Measurements from ENCODE around the gene PTPRN2.
"Not testable (repeated sequence)": the region's sequence is repeated elsewhere in the genome, so short reads cannot be mapped to it uniquely, and the experiment has no call there.

Gene PTPRN2

DNA sequence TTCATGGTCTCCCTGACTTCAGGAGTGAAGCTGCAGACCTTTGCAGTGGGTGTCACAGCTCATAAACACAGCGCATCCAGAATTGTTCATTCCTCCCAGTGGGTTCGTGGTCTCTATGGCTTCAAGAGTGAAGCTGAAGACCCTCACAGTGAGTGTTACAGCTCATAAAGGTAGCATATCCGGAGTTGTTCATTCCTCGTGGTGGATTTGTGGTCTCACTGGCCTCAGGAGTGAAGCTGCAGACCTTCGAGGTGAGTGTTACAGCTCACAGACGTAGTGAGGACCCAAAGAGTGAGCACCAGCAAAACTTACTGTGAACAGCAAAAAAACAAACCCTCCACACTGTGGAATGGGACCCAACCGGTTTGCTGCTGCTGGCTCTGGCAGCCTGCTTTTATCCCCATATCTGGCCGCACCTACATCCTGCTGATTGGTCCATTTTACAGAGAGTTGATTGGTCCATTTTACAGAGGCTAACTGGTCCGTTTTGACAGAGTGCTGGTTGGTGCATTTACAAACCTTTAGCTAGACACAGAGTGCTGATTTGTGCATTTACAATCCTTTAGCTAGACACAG, 308.8 kb downstream of the PTPRN2 start:
- DNase-seq (ENCODE audit: low read depth) = no peak

DNA sequence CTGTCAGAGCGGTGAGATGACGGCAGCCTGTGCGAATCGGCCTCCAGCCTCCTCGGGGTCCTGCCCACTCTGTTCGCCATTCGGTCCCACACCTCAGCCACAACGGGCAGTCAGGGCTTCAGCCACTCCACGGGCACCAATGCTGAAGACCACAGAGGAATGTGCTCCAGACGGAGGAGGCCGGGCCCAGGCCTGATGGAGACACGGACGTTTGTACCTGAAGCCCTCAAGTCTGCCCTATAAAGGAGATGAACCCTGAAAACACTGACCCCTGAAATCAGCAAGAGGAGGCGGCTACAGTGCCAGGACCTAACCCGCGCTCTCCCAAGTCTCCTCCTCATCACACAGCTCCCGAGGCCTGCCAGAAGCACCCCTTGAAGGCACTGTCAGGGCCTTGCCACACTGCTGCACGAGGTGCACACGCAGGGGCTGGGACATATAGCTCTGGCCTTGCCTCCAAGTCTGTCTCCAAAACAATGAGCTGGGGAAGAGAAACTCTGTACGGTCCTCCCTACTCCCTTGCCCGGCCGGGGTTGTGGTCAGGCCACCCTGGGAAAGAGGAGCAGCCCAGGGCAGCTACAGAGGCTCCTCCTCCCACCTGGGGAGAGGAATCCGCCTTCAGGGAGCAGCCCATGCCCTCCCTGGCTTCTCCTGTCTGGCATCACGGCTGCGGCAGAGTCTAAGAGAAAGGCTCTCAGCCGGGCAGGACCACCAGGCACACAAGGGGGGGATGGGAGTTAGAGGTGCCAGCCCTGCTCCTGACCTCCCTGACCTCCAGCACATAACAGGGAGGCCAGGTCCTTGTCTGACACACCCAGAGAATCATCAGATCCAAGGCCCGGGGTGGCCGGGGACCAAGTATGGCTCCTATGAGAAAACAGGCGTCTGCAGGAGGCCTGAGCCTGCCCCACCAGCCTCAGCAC, 310.1 kb downstream of the PTPRN2 start:
- no peak for DNase-seq (ENCODE audit: low read depth)

DNA sequence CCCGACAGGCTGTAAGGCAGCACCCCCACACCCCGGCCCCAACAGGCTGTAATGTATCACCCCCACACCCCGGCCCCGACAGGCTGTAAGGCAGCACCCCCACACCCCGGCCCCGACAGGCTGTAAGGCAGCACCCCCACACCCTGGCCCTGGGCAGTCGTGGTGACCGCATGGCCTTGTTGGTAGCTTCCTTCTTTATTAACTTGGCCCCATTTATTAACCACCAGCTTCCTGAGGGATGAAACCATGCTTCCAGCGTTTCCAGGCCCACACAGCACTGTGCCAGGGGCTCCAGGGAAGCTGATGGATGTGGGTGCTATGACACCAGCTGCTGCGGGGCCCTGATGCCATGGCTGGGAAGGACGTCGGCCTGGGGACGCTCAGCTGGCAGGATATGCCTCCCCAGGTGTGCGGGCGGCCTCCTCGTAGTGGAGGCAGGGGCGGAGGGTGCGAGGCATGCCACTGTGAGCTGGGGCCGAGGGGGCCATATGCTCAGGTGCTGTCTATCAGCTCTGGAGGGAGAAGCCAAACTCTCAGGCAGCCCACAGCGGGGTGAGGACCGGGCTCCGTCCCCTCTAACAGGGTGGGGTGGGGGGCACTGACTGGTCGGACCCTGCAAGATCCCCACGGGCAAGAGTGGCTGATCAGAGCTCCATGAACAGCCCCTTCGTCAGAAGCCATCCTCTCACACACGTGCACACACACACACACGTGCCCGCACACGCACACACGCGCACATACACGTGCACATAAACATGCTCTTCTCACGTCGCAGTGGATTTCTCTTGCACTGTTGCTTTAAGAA, 311.0 kb downstream of the PTPRN2 start:
- no peak for DNase-seq (ENCODE audit: low read depth)

DNA sequence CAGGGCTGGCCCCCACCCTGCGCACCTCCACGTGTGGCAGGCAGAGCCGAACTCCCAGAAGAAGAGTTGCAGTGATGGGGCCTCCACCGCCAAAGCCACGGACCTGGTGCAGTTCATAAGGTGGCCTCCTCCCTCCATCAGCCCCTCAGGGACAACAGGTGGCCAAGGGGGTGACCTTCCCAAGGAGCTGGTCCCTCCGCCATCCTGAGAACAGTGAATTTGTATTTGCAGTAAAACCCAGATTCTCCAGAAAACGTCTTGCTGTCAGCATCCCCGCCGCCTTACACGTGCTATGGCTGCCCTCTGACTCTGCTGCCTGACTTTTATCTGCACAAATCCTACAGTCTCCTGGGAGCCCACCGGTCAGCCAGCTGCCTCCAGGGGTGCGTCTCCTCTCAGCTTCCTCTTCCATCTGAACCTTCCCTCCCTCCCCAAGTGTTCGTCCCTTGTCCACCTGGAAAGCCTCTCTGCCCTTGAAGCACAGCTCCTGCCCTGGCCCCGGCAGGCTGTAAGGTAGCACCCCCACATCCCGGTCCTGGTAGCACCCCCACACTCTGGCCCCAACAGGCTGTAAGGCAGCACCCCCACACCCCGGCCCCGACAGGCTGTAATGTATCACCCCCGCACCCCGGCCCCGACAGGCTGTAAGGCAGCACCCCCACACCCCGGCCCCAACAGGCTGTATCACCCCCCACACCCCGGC, 311.8 kb downstream of the PTPRN2 start:
- no peak for DNase-seq (ENCODE audit: low read depth)

DNA sequence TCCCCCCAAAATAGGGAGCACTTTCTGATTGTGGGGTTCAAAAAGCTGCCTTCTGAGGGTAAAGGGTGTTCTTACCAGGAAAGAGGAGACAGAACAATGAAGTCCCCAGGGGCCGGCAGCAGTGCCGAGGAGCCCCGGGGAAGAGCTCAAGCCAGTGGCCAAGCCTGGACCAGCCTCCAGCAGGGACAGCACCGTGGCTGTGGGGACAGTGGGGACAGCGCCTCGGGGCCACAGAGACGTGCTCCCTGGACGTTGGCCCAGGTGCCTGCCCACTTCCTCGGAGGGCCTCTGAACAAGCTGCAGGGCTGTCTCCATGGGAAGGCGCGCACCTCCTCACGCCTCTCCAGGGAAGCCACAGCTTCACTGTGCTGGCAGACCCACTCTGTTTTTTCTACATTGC, 312.6 kb downstream of the PTPRN2 start:
- no peak for DNase-seq (ENCODE audit: low read depth)

DNA sequence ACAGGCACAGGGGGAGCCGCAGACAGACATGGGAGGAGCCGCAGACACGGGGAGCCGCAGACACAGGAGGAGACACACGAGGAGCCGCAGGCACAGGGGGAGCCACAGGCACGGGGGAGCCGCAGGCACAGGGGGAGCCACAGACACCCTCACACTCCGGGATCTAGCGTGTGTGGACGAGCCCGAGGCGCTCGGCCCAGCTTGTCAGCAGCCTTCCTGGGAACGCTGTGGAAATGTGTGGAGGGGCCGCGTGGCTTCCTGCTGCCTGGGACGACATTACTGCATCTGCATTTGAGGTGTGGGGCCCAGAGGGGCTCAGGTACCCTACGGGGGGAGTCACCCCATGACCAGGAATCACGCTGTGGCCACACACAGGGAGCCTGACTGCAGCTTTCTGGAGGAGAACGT, 313.2 kb downstream of the PTPRN2 start:
- DNase-seq (ENCODE audit: low read depth) = no peak

DNA sequence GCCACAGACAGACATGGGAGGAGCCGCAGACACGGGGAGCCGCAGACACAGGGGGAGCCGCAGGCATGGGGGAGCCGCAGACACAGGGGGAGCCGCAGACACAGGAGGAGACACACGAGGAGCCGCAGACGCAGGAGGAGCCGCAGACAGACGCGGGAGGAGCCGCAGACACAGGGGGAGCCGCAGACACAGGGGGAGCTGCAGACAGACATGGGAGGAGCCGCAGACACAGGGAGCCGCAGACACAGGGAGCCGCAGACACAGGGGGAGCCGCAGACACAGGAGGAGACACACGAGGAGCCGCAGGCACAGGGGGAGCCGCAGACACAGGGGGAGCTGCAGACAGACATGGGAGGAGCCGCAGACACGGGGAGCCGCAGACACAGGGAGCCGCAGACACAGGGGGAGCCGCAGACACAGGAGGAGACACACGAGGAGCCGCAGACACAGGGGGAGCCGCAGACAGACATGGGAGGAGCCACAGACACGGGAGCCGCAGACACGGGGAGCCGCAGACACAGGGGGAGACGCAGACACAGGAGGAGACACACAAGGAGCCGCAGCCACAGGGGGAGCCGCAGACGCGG, 313.8 kb downstream of the PTPRN2 start:
- DNase-seq (ENCODE audit: low read depth) = not testable (repeated sequence)

DNA sequence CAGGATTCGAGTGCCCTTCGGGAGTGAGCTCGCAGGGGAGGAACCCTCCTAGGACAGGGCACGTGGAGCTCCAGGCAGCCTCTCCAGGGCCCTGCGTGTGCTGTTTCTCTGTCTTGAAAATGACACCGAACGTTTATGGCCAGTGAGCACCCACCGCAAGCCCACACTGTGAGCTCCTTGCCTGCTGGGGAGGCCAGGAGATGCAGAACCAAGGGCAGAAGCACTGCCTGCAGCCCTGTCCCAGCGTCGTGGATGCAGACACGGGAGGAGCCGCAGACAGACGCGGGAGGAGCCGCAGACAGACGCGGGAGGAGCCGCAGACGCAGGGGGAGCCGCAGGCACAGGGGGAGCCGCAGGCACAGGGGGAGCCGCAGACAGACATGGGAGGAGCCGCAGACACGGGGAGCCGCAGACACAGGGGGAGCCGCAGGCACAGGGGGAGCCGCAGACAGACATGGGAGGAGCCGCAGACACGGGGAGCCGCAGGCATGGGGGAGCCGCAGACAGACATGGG, 314.4 kb downstream of the PTPRN2 start:
- DNase-seq (ENCODE audit: low read depth) = no peak

DNA sequence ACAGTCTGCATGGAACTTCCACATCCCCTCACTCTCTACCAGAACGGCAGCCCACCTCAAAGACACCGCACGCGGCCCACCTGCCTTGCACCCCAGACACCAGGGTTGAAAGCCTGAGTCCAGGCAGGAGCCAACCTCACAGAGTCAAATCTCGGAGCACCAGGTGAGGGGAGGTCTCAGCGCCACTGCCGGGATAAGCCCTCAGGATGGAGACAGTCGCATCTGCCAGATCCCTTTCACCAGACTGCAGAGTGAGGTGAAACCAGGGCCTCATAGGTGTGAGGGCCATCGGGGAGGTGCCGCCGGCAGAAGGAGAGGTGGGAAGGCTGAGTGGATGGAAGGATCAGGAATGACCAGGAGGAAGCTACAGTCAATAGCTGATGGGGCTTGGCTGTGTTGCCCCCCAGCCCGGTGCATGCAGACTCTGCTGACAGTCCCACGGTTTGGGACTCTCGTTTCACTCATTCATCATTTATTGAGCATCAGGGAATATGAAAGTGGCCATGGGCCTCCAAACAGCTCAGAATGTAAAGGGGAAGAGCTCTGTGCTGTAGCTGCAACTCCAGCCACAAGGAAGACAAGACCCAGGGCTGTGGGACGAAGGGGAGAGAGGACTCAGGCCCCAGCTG, 315.0 kb downstream of the PTPRN2 start:
- DNase-seq (ENCODE audit: low read depth) = no peak

DNA sequence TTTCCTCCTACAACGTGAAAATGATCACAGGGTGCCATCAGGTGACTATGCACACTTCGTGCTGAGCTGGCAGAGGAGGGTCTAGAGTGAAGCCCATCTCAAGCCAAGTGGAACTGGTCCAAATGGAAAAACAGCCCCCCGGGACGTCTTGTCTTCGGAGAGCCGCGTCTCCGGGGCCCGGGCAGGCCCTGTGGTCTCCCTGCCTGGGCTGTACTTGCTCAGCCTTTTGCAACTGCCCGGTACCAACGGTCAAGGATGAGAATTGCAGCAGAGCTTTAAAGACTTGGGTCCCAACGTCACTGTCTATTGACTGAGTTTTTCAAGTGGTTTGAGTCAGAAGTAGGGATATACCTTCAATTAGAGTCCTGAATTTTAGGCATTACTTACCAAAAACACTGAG, 315.5 kb downstream of the PTPRN2 start:
- DNase-seq (ENCODE audit: low read depth) = no peak

DNA sequence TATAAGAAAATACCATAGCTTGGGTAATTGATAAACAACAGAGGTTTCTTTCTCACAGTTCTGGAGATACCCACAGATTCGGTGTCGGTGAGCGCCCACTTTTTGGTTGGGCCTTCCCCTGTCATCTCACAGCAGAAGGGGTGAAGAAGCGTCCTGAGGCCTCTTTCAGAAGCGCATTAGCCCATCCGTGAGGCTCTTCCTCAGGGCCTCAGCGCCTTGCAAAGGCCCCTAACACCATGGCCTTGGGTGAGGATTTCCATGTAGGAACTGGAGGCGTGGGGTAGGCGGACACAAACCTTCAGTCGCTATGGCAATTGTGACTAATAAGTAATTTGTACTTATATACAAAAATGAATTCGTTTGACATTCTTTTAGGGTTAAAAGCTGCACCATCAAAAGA, 316.0 kb downstream of the PTPRN2 start:
- DNase-seq (ENCODE audit: low read depth) = no peak

DNA sequence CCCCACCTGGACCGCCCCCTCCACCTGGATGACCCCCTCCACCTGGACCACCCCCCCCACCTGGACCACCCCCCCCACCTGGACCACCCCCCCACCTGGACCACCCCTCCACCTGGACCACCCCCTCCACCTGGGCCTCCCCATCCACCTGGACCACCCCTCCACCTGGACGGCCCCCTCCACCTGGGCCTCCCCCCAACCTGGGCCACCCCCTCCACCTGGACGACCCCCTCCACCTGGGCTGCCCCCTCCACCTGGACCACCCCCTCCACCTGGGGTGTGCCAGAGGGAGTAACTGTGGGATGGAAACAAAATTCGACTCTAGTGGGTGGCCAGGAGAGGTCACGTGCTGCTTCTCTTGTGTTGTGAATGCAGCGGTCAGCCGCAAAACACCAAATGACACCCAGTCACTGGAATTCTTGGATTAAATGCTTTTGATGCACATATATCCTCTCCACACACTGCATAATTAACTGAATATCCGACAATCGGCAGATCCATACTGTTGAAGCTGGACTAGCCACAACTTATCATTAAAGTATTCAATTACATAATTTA, 316.7 kb downstream of the PTPRN2 start:
- no peak for DNase-seq (ENCODE audit: low read depth)

DNA sequence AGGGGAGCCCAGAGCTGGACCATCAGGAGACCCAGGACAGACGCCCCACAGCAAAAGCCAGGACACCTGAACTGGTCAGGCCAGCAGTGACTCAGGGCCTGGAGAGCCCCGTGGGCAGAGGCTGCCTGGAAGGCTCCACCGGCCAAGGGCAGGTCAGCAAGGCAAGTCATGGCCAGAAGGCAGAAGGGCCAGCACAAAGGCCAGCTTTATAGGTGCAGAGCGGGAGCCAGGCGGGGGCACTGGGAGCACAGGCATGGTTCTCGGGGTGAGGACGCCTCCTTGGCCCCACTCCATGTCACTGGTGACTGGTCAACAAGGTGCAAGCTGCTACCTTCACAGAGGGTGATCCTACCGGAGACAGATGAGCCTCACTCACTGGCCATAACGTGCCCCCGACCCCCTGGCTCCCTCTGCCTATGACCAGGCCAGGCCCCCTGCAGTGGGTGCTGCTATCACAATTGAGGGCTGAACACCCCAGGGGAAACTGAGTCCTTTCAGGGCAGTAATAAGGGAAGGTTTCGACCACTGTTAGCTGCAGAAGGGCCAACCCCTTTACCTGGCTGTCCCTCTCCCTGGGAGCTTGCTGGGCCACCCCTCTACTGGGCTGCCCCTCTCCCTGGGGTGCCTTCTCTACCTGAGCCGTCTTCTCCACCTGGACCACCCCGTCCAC, 317.4 kb downstream of the PTPRN2 start:
- DNase-seq (ENCODE audit: low read depth) = no peak

DNA sequence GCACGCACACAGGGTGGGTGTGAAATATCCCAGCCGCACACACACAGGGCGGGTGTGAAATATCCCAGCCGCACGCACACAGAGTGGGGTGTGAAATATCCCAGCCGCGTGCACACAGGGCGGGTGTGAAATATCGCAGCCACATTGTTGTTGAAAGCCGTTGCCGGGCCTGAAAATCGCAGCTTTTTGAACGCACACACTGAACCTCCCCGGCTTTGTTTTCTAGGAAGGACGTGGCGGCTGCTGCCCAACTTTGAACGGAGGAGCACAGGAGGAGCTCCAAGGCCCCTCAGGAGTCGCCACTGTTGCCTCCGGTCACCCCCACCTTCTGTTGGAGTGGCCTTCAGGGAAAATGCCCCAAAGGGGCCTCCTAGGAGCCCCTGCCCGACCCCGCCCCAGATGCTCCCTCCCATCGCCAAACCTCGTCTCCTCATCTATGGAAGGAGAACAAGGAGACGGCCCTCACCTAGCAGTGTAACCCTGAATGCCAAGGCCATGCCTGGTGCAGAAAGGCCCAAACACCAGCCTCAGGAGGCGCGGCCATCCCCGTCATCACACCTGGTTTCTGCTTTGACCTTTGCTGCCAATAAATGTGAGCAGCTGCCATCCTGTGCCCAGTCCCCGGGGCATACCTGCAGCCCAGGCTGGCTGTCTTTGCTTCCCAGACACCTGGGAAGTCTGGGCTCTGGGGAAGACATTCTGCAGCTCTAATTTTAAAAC, 318.6 kb downstream of the PTPRN2 start:
- no peak for DNase-seq (ENCODE audit: low read depth)

DNA sequence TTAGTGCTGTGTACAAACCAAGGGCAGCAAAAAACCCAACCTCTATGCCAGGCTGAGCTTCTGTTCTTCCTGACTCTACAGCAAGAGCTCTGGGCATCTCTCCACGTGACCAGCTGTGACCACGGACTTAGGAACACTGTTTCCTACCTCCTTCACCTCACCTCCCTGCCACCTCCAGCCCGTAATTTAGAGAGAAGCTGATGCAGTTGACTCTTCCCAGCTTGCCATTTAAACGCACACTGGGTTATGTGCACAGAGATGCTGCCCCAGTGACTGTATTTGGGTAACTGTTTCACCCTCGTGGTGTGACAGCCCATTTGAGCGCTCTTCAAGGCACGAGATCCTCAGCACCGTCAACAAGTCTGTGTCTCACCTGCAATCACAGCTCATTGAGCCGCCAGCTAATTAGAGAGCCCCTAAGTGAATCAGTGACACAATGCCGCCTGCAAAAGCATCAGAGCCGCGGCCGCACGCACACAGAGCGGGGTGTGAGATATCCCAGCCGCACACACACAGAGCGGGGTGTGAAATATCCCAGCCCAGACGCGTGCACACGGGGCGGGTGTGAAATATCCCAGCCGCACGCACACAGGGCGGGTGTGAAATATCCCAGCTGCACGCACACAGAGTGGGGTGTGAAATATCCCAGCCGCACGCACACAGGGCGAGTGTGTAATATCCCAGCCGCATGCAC, 319.7 kb downstream of the PTPRN2 start:
- no peak for DNase-seq (ENCODE audit: low read depth)

DNA sequence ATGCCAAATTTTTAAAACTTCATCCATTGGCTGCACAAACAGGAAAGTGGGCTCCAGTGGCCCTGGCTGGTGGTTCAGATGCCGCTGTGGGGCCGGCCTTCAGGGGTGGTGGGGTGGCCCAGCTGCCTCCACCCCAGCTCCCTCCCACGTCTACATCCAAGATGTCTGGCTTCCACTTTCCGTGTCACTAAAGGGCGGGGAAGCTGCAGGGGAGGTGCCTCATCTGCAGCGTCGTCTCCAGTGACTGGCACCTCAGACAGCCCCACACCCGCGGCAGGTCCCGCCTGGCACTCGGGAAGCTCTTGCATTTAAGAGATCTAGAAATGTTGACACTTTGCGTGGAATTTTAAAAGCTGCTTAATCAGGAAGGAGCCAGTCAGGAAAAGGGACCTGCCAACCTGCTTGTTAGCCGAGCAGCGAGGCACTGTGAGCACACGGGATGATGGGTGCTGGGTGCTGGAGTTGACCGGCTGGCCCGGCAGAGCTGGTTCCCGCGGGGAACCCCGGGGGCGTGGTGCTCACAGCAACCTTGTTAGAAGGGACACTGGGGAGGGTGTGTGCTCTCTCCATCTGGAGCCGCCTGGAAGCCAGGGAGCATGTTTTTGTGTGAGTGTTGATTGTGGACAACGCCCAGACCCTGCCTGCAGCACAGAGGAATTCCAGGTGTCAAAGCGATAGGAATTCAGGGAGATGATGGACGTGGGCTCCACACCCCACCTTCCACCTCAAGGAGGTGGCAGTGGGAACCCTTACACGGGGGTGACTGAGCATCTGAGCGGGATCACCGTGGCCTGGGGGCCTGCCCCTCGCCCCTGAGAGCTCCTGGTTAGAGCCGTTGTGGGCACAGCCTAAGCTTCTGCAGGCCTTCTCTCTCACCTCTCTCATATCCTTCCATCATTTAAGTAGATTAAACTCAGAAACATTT, 320.5 kb downstream of the PTPRN2 start:
- DNase-seq (ENCODE audit: low read depth) = no peak

DNA sequence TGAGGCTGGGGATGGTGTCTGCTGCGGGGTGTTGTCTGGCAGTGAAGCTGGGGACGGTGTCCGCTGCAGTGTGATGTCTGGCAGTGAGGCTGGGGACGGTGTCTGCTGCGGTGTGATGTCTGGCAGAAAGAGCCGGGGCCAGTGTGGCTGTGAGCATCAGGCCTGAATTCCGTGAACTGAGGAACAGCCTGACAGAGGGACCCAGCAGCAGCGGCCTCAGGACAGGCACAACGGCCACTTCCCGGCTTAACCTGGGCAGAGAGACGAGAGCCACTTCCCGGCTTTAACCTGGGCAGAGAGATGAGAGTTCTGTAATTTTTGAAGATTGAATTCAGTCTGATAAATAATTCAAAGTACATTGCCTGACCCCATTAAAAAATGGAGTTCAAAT, 321.2 kb downstream of the PTPRN2 start:
- no peak for DNase-seq (ENCODE audit: low read depth)

DNA sequence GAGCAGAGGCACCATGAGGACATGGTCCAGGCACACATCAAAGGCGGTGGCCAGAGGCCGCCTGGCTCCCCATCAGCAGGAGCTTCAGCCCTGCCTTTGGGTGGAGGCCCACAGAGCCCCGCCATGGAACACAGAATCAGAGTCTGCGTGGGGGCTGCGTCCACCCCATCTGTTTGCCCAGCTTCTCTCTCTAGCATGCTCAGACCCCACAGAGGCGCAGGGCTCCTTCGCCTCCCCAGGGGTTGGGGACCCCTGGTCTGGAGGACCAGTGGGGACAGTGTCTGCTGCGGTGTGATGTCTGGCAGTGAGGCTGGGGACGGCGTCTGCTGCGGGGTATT, 321.9 kb downstream of the PTPRN2 start:
- no peak for DNase-seq (ENCODE audit: low read depth)
